ENCODE results near the gene MCIDAS. TPM values are rescaled to one million over a fixed set of nuclear protein-coding genes. Genes with fewer than 3 reads are reported as not detected.
A peak's percentile ranks its signal among the peaks of the same experiment; 100 is the strongest.

Gene MCIDAS
- total and polyA plus RNA-seq, 2 experiments from 2014 or later: 0.49 TPM; not detected in 1

GRCh38 chr5:55241746-55242145 is 14.6 kb upstream of the MCIDAS start:
- no peaks in the 10 kb centered on the region for H3K4me1 ChIP-seq (ENCODE audit: low read depth)
- no peak overlapping the region for H3K4me3 ChIP-seq
- peaks cover 47% of the 10 kb centered on the region for H3K27me3 ChIP-seq
- H3K36me3 ChIP-seq: no peaks in the 10 kb centered on the region
- H3K9me3 ChIP-seq (ENCODE audit: low read depth): no peaks in the 10 kb centered on the region
- DNase-seq (ENCODE audit: low read depth in 1 of 2, low spot score in 1 of 2): no peak
- H3K27ac ChIP-seq: no peak overlapping the region
- no peak for TF ChIP-seq CTCF (IDR thresholded peaks at IDR 0.05; ENCODE audit: low read depth, low read length)

- no peak for DNase-seq (ENCODE audit: low read depth in 1 of 2, low spot score in 1 of 2)
- peaks cover 4% of the 10 kb centered on the region for H3K4me1 ChIP-seq (ENCODE audit: low read depth)
- no peak overlapping the region for H3K27ac ChIP-seq
- H3K27me3 ChIP-seq: peaks cover 94% of the 10 kb centered on the region
- H3K4me3 ChIP-seq: no peak overlapping the region
- no peaks in the 10 kb centered on the region for H3K36me3 ChIP-seq
- TF ChIP-seq CTCF (IDR thresholded peaks at IDR 0.05; ENCODE audit: low read depth, low read length): no peak
- H3K9me3 ChIP-seq (ENCODE audit: low read depth): no peaks in the 10 kb centered on the region
These were observed 9.7 kb upstream of the MCIDAS start for GRCh38 chr5:55236800-55237199.

- H3K4me1 ChIP-seq (ENCODE audit: low read depth): peaks cover 4% of the 10 kb centered on the region
- H3K9me3 ChIP-seq (ENCODE audit: low read depth): no peaks in the 10 kb centered on the region
- H3K27ac ChIP-seq: no peak overlapping the region
- TF ChIP-seq CTCF (IDR thresholded peaks at IDR 0.05; ENCODE audit: low read depth, low read length): no peak
- DNase-seq (ENCODE audit: low read depth in 1 of 2, low spot score in 1 of 2): peak; percentile 33 to 37
- H3K27me3 ChIP-seq: peaks cover 100% of the 10 kb centered on the region
- H3K4me3 ChIP-seq: peak overlapping the region; percentile 39
- H3K36me3 ChIP-seq: no peaks in the 10 kb centered on the region
These were observed 7.1 kb upstream of the MCIDAS start for GRCh38 chr5:55234121-55234700.

- DNase-seq (ENCODE audit: low read depth in 1 of 2, low spot score in 1 of 2): peak; percentile 82 to 90
- Histone ChIP-seq H3K36me3 (no peaks in the 10 kb centered on the region), H3K4me1 (ENCODE audit: low read depth) (peaks cover 4% of the 10 kb centered on the region), H3K27me3 (peaks cover 100% of the 10 kb centered on the region), H3K9me3 (ENCODE audit: low read depth) (no peaks in the 10 kb centered on the region), H3K27ac (no peak within 1 kb of the TSS), H3K4me3 (peak within 1 kb of the TSS; percentile 39)
- TF ChIP-seq CTCF (IDR thresholded peaks at IDR 0.05; ENCODE audit: low read depth, low read length): no peak
These were observed 6.1 kb upstream of the MCIDAS start, which contains the start of gene CCNO for GRCh38 chr5:55232985-55233928. CCNO (minus strand) TSS chr5:55233608; CDS start chr5:55233523, 85 bp downstream.

GRCh38 chr5:55232271-55232984 is 5.3 kb upstream of the MCIDAS start:
- peaks cover 4% of the 10 kb centered on the region for H3K4me1 ChIP-seq (ENCODE audit: low read depth)
- no peaks in the 10 kb centered on the region for H3K9me3 ChIP-seq (ENCODE audit: low read depth)
- peaks cover 100% of the 10 kb centered on the region for H3K27me3 ChIP-seq
- no peak overlapping the region for H3K27ac ChIP-seq
- peak overlapping the region; percentile 39 for H3K4me3 ChIP-seq
- peak; percentile 9 to 43 for DNase-seq (ENCODE audit: low read depth in 1 of 2, low spot score in 1 of 2)
- TF ChIP-seq CTCF (IDR thresholded peaks at IDR 0.05; ENCODE audit: low read depth, low read length): no peak
- H3K36me3 ChIP-seq: no peaks in the 10 kb centered on the region
